Stimulated activated memory B cell treated with anti-CD40 and anti-IgM and Interleukin-4, amounts not matched to agents 10 μg/mL and 1 μg/mL and 100 μg/mL, for 72 hours (primary cell): ENCODE data around the gene NEMP2.
A peak's percentile ranks its signal among the peaks of the same experiment; 100 is the strongest.

ENCODE experiments used
- ATAC-seq: fragments of 150-1000 bp; cut with Tn5 transposase; 2 replicates; pipeline ENCODE4 v1.10.0; 2021
- H3K27ac Mint-ChIP-seq: one replicate; pipeline ENCODE4 v1.8.0; 2022; ENCODE audit warnings: mild to moderate bottlenecking, mixed read lengths
- H3K27me3 Mint-ChIP-seq: one replicate; pipeline ENCODE4 v1.8.0; 2022; ENCODE audit warnings: mixed read lengths
- H3K36me3 Mint-ChIP-seq: one replicate; pipeline ENCODE4 v1.8.0; 2022; ENCODE audit warnings: mixed read lengths
- H3K4me1 Mint-ChIP-seq: one replicate; pipeline ENCODE4 v1.8.0; 2022; ENCODE audit warnings: mixed read lengths
- H3K4me3 Mint-ChIP-seq: one replicate; pipeline ENCODE4 v1.8.0; 2022; ENCODE audit warnings: mild to moderate bottlenecking, moderate library complexity, mixed read lengths
- H3K9me3 Mint-ChIP-seq: one replicate; pipeline ENCODE4 v1.8.0; 2022; ENCODE audit warnings: mixed read lengths

NEMP2 gene

GRCh38 chr2:190538201-190538600 lies 3.7 kb upstream of the NEMP2 start:
- no peak overlapping the region for H3K27ac Mint-ChIP-seq
- H3K4me1 Mint-ChIP-seq: peaks cover 25% of the 10 kb centered on the region
- no peak overlapping the region for H3K4me3 Mint-ChIP-seq
- no peak for ATAC-seq
- H3K9me3 Mint-ChIP-seq: peaks cover 38% of the 10 kb centered on the region
- no peaks in the 10 kb centered on the region for H3K27me3 Mint-ChIP-seq
- H3K36me3 Mint-ChIP-seq: peaks cover 62% of the 10 kb centered on the region

- H3K36me3 Mint-ChIP-seq: peaks cover 59% of the 10 kb centered on the region
- H3K4me3 Mint-ChIP-seq: no peak overlapping the region
- H3K27me3 Mint-ChIP-seq: no peaks in the 10 kb centered on the region
- peaks cover 38% of the 10 kb centered on the region for H3K9me3 Mint-ChIP-seq
- no peak for ATAC-seq
- no peak overlapping the region for H3K27ac Mint-ChIP-seq
- peaks cover 30% of the 10 kb centered on the region for H3K4me1 Mint-ChIP-seq
Observed at GRCh38 chr2:190537765-190538164, 3.2 kb upstream of the NEMP2 start.

GRCh38 chr2:190535586-190535985 lies 1.1 kb upstream of the NEMP2 start:
- no peak for ATAC-seq

GRCh38 chr2:190535121-190535439 lies 558 bp upstream of the NEMP2 start:
- peaks cover 41% of the 10 kb centered on the region for H3K4me1 Mint-ChIP-seq
- H3K27me3 Mint-ChIP-seq: no peaks in the 10 kb centered on the region
- peak overlapping the region; percentile 93 for H3K4me3 Mint-ChIP-seq
- H3K27ac Mint-ChIP-seq: peak overlapping the region; percentile 99
- ATAC-seq: no peak
- peaks cover 15% of the 10 kb centered on the region for H3K9me3 Mint-ChIP-seq
- peaks cover 34% of the 10 kb centered on the region for H3K36me3 Mint-ChIP-seq

More at GRCh38 chr2:190535586-190535985, 1.1 kb upstream of the NEMP2 start:
- H3K27ac Mint-ChIP-seq: peak overlapping the region; percentile 99
- H3K27me3 Mint-ChIP-seq: no peaks in the 10 kb centered on the region
- H3K36me3 Mint-ChIP-seq: peaks cover 39% of the 10 kb centered on the region
- H3K9me3 Mint-ChIP-seq: peaks cover 21% of the 10 kb centered on the region
- H3K4me1 Mint-ChIP-seq: peaks cover 36% of the 10 kb centered on the region
- peak overlapping the region; percentile 63 for H3K4me3 Mint-ChIP-seq

GRCh38 chr2:190533968-190534309 lies 583 bp downstream of the NEMP2 start:
- peaks cover 9% of the 10 kb centered on the region for H3K9me3 Mint-ChIP-seq
- peaks cover 53% of the 10 kb centered on the region for H3K4me1 Mint-ChIP-seq
- H3K36me3 Mint-ChIP-seq: peaks cover 24% of the 10 kb centered on the region
- H3K27ac Mint-ChIP-seq: peak overlapping the region; percentile 99
- H3K27me3 Mint-ChIP-seq: no peaks in the 10 kb centered on the region
- H3K4me3 Mint-ChIP-seq: peak overlapping the region; percentile 93
- ATAC-seq: peak; percentile 67

GRCh38 chr2:190533175-190533967 lies 1.2 kb downstream of the NEMP2 start:
- H3K27ac Mint-ChIP-seq: peak overlapping the region; percentile 99
- no peaks in the 10 kb centered on the region for H3K27me3 Mint-ChIP-seq
- H3K4me3 Mint-ChIP-seq: peak overlapping the region; percentile 93
- ATAC-seq: no peak
- peaks cover 58% of the 10 kb centered on the region for H3K4me1 Mint-ChIP-seq
- H3K36me3 Mint-ChIP-seq: peaks cover 19% of the 10 kb centered on the region
- H3K9me3 Mint-ChIP-seq: peaks cover 3% of the 10 kb centered on the region

- no peaks in the 10 kb centered on the region for H3K27me3 Mint-ChIP-seq
- no peak overlapping the region for H3K4me3 Mint-ChIP-seq
- H3K36me3 Mint-ChIP-seq: peaks cover 13% of the 10 kb centered on the region
- H3K4me1 Mint-ChIP-seq: peaks cover 66% of the 10 kb centered on the region
- peaks cover 3% of the 10 kb centered on the region for H3K9me3 Mint-ChIP-seq
- H3K27ac Mint-ChIP-seq: peak overlapping the region; percentile 99
- ATAC-seq: no peak
Observed at GRCh38 chr2:190532581-190532980, 1.9 kb downstream of the NEMP2 start.

GRCh38 chr2:190530248-190530900 lies 4.1 kb downstream of the NEMP2 start:
- no peak for ATAC-seq
- Mint-ChIP-seq H3K9me3 (no peaks in the 10 kb centered on the region), H3K27me3 (no peaks in the 10 kb centered on the region), H3K4me1 (peaks cover 69% of the 10 kb centered on the region), H3K4me3 (no peak overlapping the region), H3K27ac (peak overlapping the region; percentile 42), H3K36me3 (no peaks in the 10 kb centered on the region)

- H3K27me3 Mint-ChIP-seq: no peaks in the 10 kb centered on the region
- H3K4me3 Mint-ChIP-seq: no peak overlapping the region
- peak overlapping the region; percentile 42 for H3K27ac Mint-ChIP-seq
- ATAC-seq: no peak
- H3K9me3 Mint-ChIP-seq: no peaks in the 10 kb centered on the region
- H3K36me3 Mint-ChIP-seq: peaks cover under 1% of the 10 kb centered on the region
- H3K4me1 Mint-ChIP-seq: peaks cover 70% of the 10 kb centered on the region
Observed at GRCh38 chr2:190529486-190530247, 4.9 kb downstream of the NEMP2 start.

GRCh38 chr2:190528521-190529001 lies 6.0 kb downstream of the NEMP2 start:
- Mint-ChIP-seq H3K27me3 (no peaks in the 10 kb centered on the region), H3K4me1 (peaks cover 64% of the 10 kb centered on the region), H3K27ac (no peak overlapping the region), H3K36me3 (peaks cover 6% of the 10 kb centered on the region), H3K4me3 (no peak overlapping the region), H3K9me3 (no peaks in the 10 kb centered on the region)
- peak; percentile 34 for ATAC-seq

- H3K4me1 Mint-ChIP-seq: peaks cover 58% of the 10 kb centered on the region
- H3K36me3 Mint-ChIP-seq: peaks cover 6% of the 10 kb centered on the region
- no peaks in the 10 kb centered on the region for H3K27me3 Mint-ChIP-seq
- H3K4me3 Mint-ChIP-seq: no peak overlapping the region
- peak overlapping the region; percentile 26 for H3K27ac Mint-ChIP-seq
- no peak for ATAC-seq
- no peaks in the 10 kb centered on the region for H3K9me3 Mint-ChIP-seq
Observed at GRCh38 chr2:190527918-190528317, 6.6 kb downstream of the NEMP2 start.

GRCh38 chr2:190527214-190527613 lies 7.3 kb downstream of the NEMP2 start:
- peaks cover 52% of the 10 kb centered on the region for H3K4me1 Mint-ChIP-seq
- peaks cover 11% of the 10 kb centered on the region for H3K36me3 Mint-ChIP-seq
- H3K9me3 Mint-ChIP-seq: no peaks in the 10 kb centered on the region
- H3K4me3 Mint-ChIP-seq: no peak overlapping the region
- no peak overlapping the region for H3K27ac Mint-ChIP-seq
- H3K27me3 Mint-ChIP-seq: no peaks in the 10 kb centered on the region
- no peak for ATAC-seq

GRCh38 chr2:190526105-190526750 lies 8.3 kb downstream of the NEMP2 start:
- H3K4me3 Mint-ChIP-seq: peak overlapping the region; percentile 2
- ATAC-seq: no peak
- peak overlapping the region; percentile 9 for H3K27ac Mint-ChIP-seq

GRCh38 chr2:190524928-190525327 lies 9.6 kb downstream of the NEMP2 start:
- no peaks in the 10 kb centered on the region for H3K9me3 Mint-ChIP-seq
- no peak overlapping the region for H3K27ac Mint-ChIP-seq
- peaks cover 27% of the 10 kb centered on the region for H3K36me3 Mint-ChIP-seq
- H3K4me1 Mint-ChIP-seq: peaks cover 50% of the 10 kb centered on the region
- no peak for ATAC-seq
- H3K4me3 Mint-ChIP-seq: no peak overlapping the region
- H3K27me3 Mint-ChIP-seq: no peaks in the 10 kb centered on the region

More at GRCh38 chr2:190526105-190526750, 8.3 kb downstream of the NEMP2 start:
- Mint-ChIP-seq H3K4me1 (peaks cover 52% of the 10 kb centered on the region), H3K27me3 (no peaks in the 10 kb centered on the region), H3K9me3 (no peaks in the 10 kb centered on the region), H3K36me3 (peaks cover 18% of the 10 kb centered on the region)
